H9 (cell line): ENCODE measurements around the gene APOBEC3A. TPM values are rescaled to one million over a fixed set of nuclear protein-coding genes. Genes with fewer than 3 reads are reported as not detected.

Experiments
- DNase-seq: peaks from one replicate; pipeline ENCODE4 v3.0.0-alpha.2; 2017
- H2AFZ ChIP-seq: one replicate; pipeline ENCODE4 v1.6.1; 2013; ENCODE audit warnings: mild to moderate bottlenecking, low read length, control low read depth, moderate library complexity
- H2AK5ac ChIP-seq: 2 replicates; pipeline ENCODE4 v1.6.1; 2013; ENCODE audit warnings: low read length, control low read depth, mixed read lengths; ENCODE audit not compliant: insufficient read length
- H2BK120ac ChIP-seq: one replicate; pipeline ENCODE4 v1.6.1; 2013; ENCODE audit warnings: low read depth, mild to moderate bottlenecking, low read length, control low read depth, inconsistent platforms; ENCODE audit not compliant: poor library complexity, severe bottlenecking
- H2BK12ac ChIP-seq: 2 replicates; pipeline ENCODE4 v1.6.1; 2013; ENCODE audit warnings: low read length, control low read depth, mixed read lengths, low read depth; ENCODE audit not compliant: insufficient read length
- H2BK15ac ChIP-seq: 2 replicates; pipeline ENCODE4 v1.6.1; 2013; ENCODE audit warnings: low read depth, low read length, control low read depth
- H2BK20ac ChIP-seq: one replicate; pipeline ENCODE4 v1.6.1; 2013; ENCODE audit warnings: low read depth, mild to moderate bottlenecking, low read length, control low read depth, inconsistent platforms; ENCODE audit not compliant: poor library complexity, severe bottlenecking
- H2BK5ac ChIP-seq: 2 replicates; pipeline ENCODE4 v1.6.1; 2013; ENCODE audit warnings: low read length, control low read depth, mixed read lengths; ENCODE audit not compliant: insufficient read length
- H3K14ac ChIP-seq: 2 replicates; pipeline ENCODE4 v1.6.1; 2013; ENCODE audit warnings: low read length, control low read depth; ENCODE audit not compliant: insufficient read depth
- H3K18ac ChIP-seq: 2 replicates; pipeline ENCODE4 v1.6.1; 2013; ENCODE audit warnings: low read depth, mild to moderate bottlenecking, mixed read lengths, low read length, control low read depth; ENCODE audit not compliant: insufficient read length
- H3K23ac ChIP-seq: 2 replicates; pipeline ENCODE4 v1.6.1; 2013; ENCODE audit warnings: low read length, control low read depth, mixed read lengths, low read depth; ENCODE audit not compliant: insufficient read length
- H3K23me2 ChIP-seq: 2 replicates; pipeline ENCODE4 v1.6.1; 2013; ENCODE audit warnings: low read depth, mild to moderate bottlenecking, mixed read lengths, low read length, control low read depth; ENCODE audit not compliant: insufficient read length, poor library complexity, severe bottlenecking
- H3K27ac ChIP-seq: 2 replicates; pipeline ENCODE4 v1.5.1; 2013; ENCODE audit warnings: low read length, control low read depth, mixed read lengths, low read depth; ENCODE audit not compliant: insufficient read length
- H3K27me3 ChIP-seq: 2 replicates; pipeline ENCODE4 v1.6.1; 2013; ENCODE audit warnings: low read length, control low read depth, inconsistent platforms; ENCODE audit not compliant: insufficient read depth
- H3K4ac ChIP-seq: 2 replicates; pipeline ENCODE4 v1.6.1; 2013; ENCODE audit warnings: low read depth, mild to moderate bottlenecking, control low read depth, inconsistent platforms, low read length, moderate library complexity
- H3K4me1 ChIP-seq: 2 replicates; pipeline ENCODE4 v1.6.1; 2013; ENCODE audit warnings: low read length, control low read depth, inconsistent platforms; ENCODE audit not compliant: insufficient read depth
- H3K4me2 ChIP-seq: 2 replicates; pipeline ENCODE4 v1.6.1; 2013; ENCODE audit warnings: low read length, control low read depth, mixed read lengths; ENCODE audit not compliant: insufficient read length, insufficient read depth
- H3K56ac ChIP-seq: 2 replicates; pipeline ENCODE4 v1.6.1; 2013; ENCODE audit warnings: low read depth, mild to moderate bottlenecking, mixed read lengths, low read length, control low read depth; ENCODE audit not compliant: insufficient read length
- H3K79me1 ChIP-seq: 2 replicates; pipeline ENCODE4 v1.6.1; 2013; ENCODE audit warnings: low read depth, mild to moderate bottlenecking, moderate library complexity, low read length, control low read depth, inconsistent platforms; ENCODE audit not compliant: insufficient read depth, poor library complexity, severe bottlenecking
- H3K79me2 ChIP-seq: 2 replicates; pipeline ENCODE4 v1.6.1; 2013; ENCODE audit warnings: low read length, control low read depth, inconsistent platforms; ENCODE audit not compliant: insufficient read depth
- H3K9ac ChIP-seq: 2 replicates; pipeline ENCODE4 v1.6.1; 2013; ENCODE audit warnings: low read length, control low read depth, mixed read lengths; ENCODE audit not compliant: insufficient read length; ENCODE audit errors: extremely low read depth
- H3K9me3 ChIP-seq: one replicate; pipeline ENCODE4 v1.6.1; 2013; ENCODE audit warnings: low read depth, low read length, inconsistent platforms; ENCODE audit not compliant: control insufficient read depth
- H3T11ph ChIP-seq: one replicate; pipeline ENCODE4 v1.6.1; 2013; ENCODE audit warnings: mild to moderate bottlenecking, low read length, control low read depth, inconsistent platforms
- H4K20me1 ChIP-seq: one replicate; pipeline ENCODE4 v1.6.1; 2013; ENCODE audit not compliant: control insufficient read depth, insufficient read length, insufficient read depth
- H4K5ac ChIP-seq: 2 replicates; pipeline ENCODE4 v1.6.1; 2013; ENCODE audit warnings: low read depth, mild to moderate bottlenecking, mixed read lengths, low read length, control low read depth; ENCODE audit not compliant: insufficient read length
- H4K8ac ChIP-seq: replicated peaks from 2 replicates; pipeline ENCODE4 v1.6.1; 2013; ENCODE audit warnings: low read length, control low read depth, mixed read lengths, low read depth; ENCODE audit not compliant: insufficient read length
- H4K91ac ChIP-seq: 2 replicates; pipeline ENCODE4 v1.6.1; 2013; ENCODE audit warnings: low read depth, mild to moderate bottlenecking, moderate library complexity, mixed read lengths, low read length, control low read depth; ENCODE audit not compliant: insufficient read length
- H3K27ac Mint-ChIP-seq, 3 experiments: 2 replicates in 2 of 3; 3 replicates in 1 of 3; pipeline ENCODE4 v1.8.0; 2020 to 2021; ENCODE audit warnings: mixed read lengths in 3 of 3, mild to moderate bottlenecking in 1 of 3, moderate library complexity in 1 of 3
- H3K27me3 Mint-ChIP-seq: 2 replicates; pipeline ENCODE4 v1.8.0; 2021; ENCODE audit warnings: low read depth, mild to moderate bottlenecking, moderate library complexity, mixed read lengths
- H3K36me3 Mint-ChIP-seq, 3 experiments: 2 replicates in 2 of 3; 3 replicates in 1 of 3; pipeline ENCODE4 v1.8.0; 2020 to 2021; ENCODE audit warnings: low read depth in 3 of 3, mixed read lengths in 3 of 3; ENCODE audit not compliant: insufficient read depth in 1 of 3
- H3K4me1 Mint-ChIP-seq, 2 experiments: 2 replicates each; pipeline ENCODE4 v1.8.0; 2020; ENCODE audit warnings: mixed read lengths in 2 of 2
- H3K4me3 Mint-ChIP-seq, 2 experiments: 2 replicates in 1 of 2; 3 replicates in 1 of 2; pipeline ENCODE4 v1.8.0; 2020 to 2021; ENCODE audit warnings: mild to moderate bottlenecking in 2 of 2, mixed read lengths in 2 of 2, moderate library complexity in 1 of 2
- H3K9me3 Mint-ChIP-seq, 2 experiments: 2 replicates in 1 of 2; 3 replicates in 1 of 2; pipeline ENCODE4 v1.8.0; 2020; ENCODE audit warnings: mild to moderate bottlenecking in 2 of 2, mixed read lengths in 2 of 2, moderate library complexity in 1 of 2
- WGBS: extraction: QIAGEN DNeasy Blood & Tissue Kit; methylation state at CpG from one replicate; pipeline ENCODE4 v1.1.7; 2013; ENCODE audit warnings: missing lambda C conversion rate, low lambda C conversion rate, mixed read lengths; ENCODE audit not compliant: insufficient read length; ENCODE audit errors: extremely low coverage; 5-methylcytosine and 5-hydroxymethylcytosine counted together
- total RNA-seq: library from RNA; stranded (reverse); gene quantifications from 2 replicates; pipeline ENCODE4 v1.2.1, GENCODE V29; 2021
- TF ChIP-seq, protein P1 (sequence below): fragments of 200-600 bp; sonication (generic); conservative IDR thresholded peaks from 3 replicates; pipeline ENCODE4 v1.8.0; 2021; ENCODE audit warnings: antibody characterized with exemption, mild to moderate bottlenecking

Gene APOBEC3A
- total RNA-seq, 1 experiment from 2014 or later, result not detected

GRCh38 chr22:38950527-38951295 is 6.7 kb upstream of the APOBEC3A start:
- no peaks in the 10 kb centered on the region for H3K23me2 ChIP-seq
- peak overlapping the region in 1 of 3 experiments; percentile 23; a peak in 1 of 7 replicates for H3K27ac Mint-ChIP-seq
- no peaks in the 10 kb centered on the region for H3K27me3 ChIP-seq
- H3T11ph ChIP-seq, result no peak overlapping the region
- no peak overlapping the region for H2BK12ac ChIP-seq
- no peak overlapping the region for H3K27ac ChIP-seq
- no peak overlapping the region for H2BK120ac ChIP-seq
- no peak overlapping the region; the same call in 1 of the 2 replicates for H3K14ac ChIP-seq
- no peak overlapping the region for H2AFZ ChIP-seq
- no peak overlapping the region for H2BK15ac ChIP-seq
- H2BK20ac ChIP-seq, result no peak overlapping the region
- H3K36me3 Mint-ChIP-seq, result no peaks in the 10 kb centered on the region
- no peak overlapping the region for H3K9ac ChIP-seq
- TF ChIP-seq, protein P1, sequence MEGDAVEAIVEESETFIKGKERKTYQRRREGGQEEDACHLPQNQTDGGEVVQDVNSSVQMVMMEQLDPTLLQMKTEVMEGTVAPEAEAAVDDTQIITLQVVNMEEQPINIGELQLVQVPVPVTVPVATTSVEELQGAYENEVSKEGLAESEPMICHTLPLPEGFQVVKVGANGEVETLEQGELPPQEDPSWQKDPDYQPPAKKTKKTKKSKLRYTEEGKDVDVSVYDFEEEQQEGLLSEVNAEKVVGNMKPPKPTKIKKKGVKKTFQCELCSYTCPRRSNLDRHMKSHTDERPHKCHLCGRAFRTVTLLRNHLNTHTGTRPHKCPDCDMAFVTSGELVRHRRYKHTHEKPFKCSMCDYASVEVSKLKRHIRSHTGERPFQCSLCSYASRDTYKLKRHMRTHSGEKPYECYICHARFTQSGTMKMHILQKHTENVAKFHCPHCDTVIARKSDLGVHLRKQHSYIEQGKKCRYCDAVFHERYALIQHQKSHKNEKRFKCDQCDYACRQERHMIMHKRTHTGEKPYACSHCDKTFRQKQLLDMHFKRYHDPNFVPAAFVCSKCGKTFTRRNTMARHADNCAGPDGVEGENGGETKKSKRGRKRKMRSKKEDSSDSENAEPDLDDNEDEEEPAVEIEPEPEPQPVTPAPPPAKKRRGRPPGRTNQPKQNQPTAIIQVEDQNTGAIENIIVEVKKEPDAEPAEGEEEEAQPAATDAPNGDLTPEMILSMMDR, result no peak
- no peak for DNase-seq
- no peaks in the 10 kb centered on the region for H3K79me1 ChIP-seq
- no peak overlapping the region for H4K5ac ChIP-seq
- no CpG with 5 or more reads among the region's 13 CpGs for WGBS
- H4K20me1 ChIP-seq, result no peaks in the 10 kb centered on the region
- H4K91ac ChIP-seq, result no peak overlapping the region
- no peaks in the 10 kb centered on the region for H3K79me2 ChIP-seq
- peaks cover 19% of the 10 kb centered on the region for H3K27me3 Mint-ChIP-seq
- no peak overlapping the region for H3K56ac ChIP-seq
- no peak overlapping the region for H2AK5ac ChIP-seq
- no peak overlapping the region for H3K23ac ChIP-seq
- no peaks in the 10 kb centered on the region for H3K4me1 ChIP-seq
- peaks cover 17 to 28% of the 10 kb centered on the region in 2 experiments for H3K4me1 Mint-ChIP-seq
- H4K8ac ChIP-seq, result no peak overlapping the region
- no peak overlapping the region for H2BK5ac ChIP-seq
- no peak overlapping the region for H3K18ac ChIP-seq
- H3K4me2 ChIP-seq, result no peak overlapping the region
- no peak overlapping the region for H3K4ac ChIP-seq
- no peaks in the 10 kb centered on the region for H3K9me3 ChIP-seq
- H3K4me3 Mint-ChIP-seq, result no peak overlapping the region
- no peaks in the 10 kb centered on the region; a peak in 1 of 5 replicates for H3K9me3 Mint-ChIP-seq
